ENCODE measurements around the gene SYPL2.

- TF ChIP-seq EZH2 (IDR thresholded peaks at IDR 0.05; ENCODE audit: borderline replicate concordance, low read length), result no peak
- TF ChIP-seq, protein P1, sequence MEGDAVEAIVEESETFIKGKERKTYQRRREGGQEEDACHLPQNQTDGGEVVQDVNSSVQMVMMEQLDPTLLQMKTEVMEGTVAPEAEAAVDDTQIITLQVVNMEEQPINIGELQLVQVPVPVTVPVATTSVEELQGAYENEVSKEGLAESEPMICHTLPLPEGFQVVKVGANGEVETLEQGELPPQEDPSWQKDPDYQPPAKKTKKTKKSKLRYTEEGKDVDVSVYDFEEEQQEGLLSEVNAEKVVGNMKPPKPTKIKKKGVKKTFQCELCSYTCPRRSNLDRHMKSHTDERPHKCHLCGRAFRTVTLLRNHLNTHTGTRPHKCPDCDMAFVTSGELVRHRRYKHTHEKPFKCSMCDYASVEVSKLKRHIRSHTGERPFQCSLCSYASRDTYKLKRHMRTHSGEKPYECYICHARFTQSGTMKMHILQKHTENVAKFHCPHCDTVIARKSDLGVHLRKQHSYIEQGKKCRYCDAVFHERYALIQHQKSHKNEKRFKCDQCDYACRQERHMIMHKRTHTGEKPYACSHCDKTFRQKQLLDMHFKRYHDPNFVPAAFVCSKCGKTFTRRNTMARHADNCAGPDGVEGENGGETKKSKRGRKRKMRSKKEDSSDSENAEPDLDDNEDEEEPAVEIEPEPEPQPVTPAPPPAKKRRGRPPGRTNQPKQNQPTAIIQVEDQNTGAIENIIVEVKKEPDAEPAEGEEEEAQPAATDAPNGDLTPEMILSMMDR (IDR thresholded peaks at IDR 0.05; ENCODE audit: low read length), result no peak
Observed at GRCh38 chr1:109427171-109427467, 39.2 kb upstream of the SYPL2 start.
